ENCODE data around the gene FIBP. TPM values are rescaled to one million over a fixed set of nuclear protein-coding genes. Genes with fewer than 3 reads are reported as not detected.

Gene FIBP
- total RNA-seq, 1 donor from 2014 or later: 76.5 TPM

- peaks cover 3% of the 10 kb centered on the region for H3K27me3 Mint-ChIP-seq
- TF ChIP-seq CTCF (IDR thresholded peaks at IDR 0.05): no peak
- no peak overlapping the region for H3K27ac Mint-ChIP-seq
- no peak for DNase-seq
- no peak overlapping the region for H3K4me3 Mint-ChIP-seq
- no peaks in the 10 kb centered on the region for H3K9me3 Mint-ChIP-seq
- intact Hi-C loops (cut with micrococcal nuclease): no loop called here
- peaks cover 55% of the 10 kb centered on the region for H3K4me1 Mint-ChIP-seq
- no peak for ATAC-seq (ENCODE audit: low read depth)
- ChIA-PET POLR2A (interaction anchor here (0.5 to 2.3 kb wide), 6 partner anchors 22 to 1047 kb away, joined by 3 to 18 read pairs (median 5); partner anchors contain the start of genes CCDC85B and FIBP), CTCF (interaction anchor here (1.6 kb wide), 1 partner anchor 27 kb away, joined by 6 read pairs; the partner anchor contains the start of gene FIBP)
- peaks cover 9% of the 10 kb centered on the region for H3K36me3 Mint-ChIP-seq (ENCODE audit: low read depth)
Measured at GRCh38 chr11:65915821-65916251, 27.6 kb upstream of the FIBP start.

GRCh38 chr11:65915101-65915820, 27.0 kb upstream of the FIBP start:
- DNase-seq: no peak
- no peak for ATAC-seq (ENCODE audit: low read depth)
- Mint-ChIP-seq H3K36me3 (ENCODE audit: low read depth) (peaks cover 9% of the 10 kb centered on the region), H3K4me1 (peaks cover 50% of the 10 kb centered on the region), H3K27ac (peak overlapping the region; percentile 28), H3K9me3 (no peaks in the 10 kb centered on the region), H3K27me3 (peaks cover 5% of the 10 kb centered on the region), H3K4me3 (peak overlapping the region; percentile 2)
- ChIA-PET CTCF (interaction anchor here (0.8 to 1.6 kb wide), 2 partner anchors 27 to 73 kb away, joined by 3 to 6 read pairs; partner anchors contain the start of gene FIBP), POLR2A (interaction anchor here (0.5 to 2.3 kb wide), 7 partner anchors 21 to 1048 kb away, joined by 3 to 18 read pairs (median 6); partner anchors contain the start of genes CCDC85B and FIBP)
- intact Hi-C loops (cut with micrococcal nuclease): no loop called here
- TF ChIP-seq CTCF (IDR thresholded peaks at IDR 0.05): no peak

GRCh38 chr11:65912845-65913244, 24.6 kb upstream of the FIBP start:
- POLR2A ChIA-PET: interaction anchor here (0.7 kb wide), 1 partner anchor 49 kb away, joined by 3 read pairs; no protein-coding TSS in a partner anchor
- no peak for TF ChIP-seq CTCF (IDR thresholded peaks at IDR 0.05)
- no peak for DNase-seq
- intact Hi-C loops (cut with micrococcal nuclease): no loop called here
- peaks cover 15% of the 10 kb centered on the region for H3K27me3 Mint-ChIP-seq
- H3K27ac Mint-ChIP-seq: no peak overlapping the region
- no peaks in the 10 kb centered on the region for H3K9me3 Mint-ChIP-seq
- CTCF ChIA-PET: no interaction called here
- peaks cover 5% of the 10 kb centered on the region for H3K36me3 Mint-ChIP-seq (ENCODE audit: low read depth)
- peaks cover 43% of the 10 kb centered on the region for H3K4me1 Mint-ChIP-seq
- no peak overlapping the region for H3K4me3 Mint-ChIP-seq
- ATAC-seq (ENCODE audit: low read depth): no peak

GRCh38 chr11:65911682-65912568, 23.7 kb upstream of the FIBP start:
- H3K36me3 Mint-ChIP-seq (ENCODE audit: low read depth): peaks cover 2% of the 10 kb centered on the region
- H3K27ac Mint-ChIP-seq: no peak overlapping the region
- no peaks in the 10 kb centered on the region for H3K9me3 Mint-ChIP-seq
- H3K4me3 Mint-ChIP-seq: no peak overlapping the region
- intact Hi-C loops (cut with micrococcal nuclease): no loop called here
- peaks cover 17% of the 10 kb centered on the region for H3K27me3 Mint-ChIP-seq
- DNase-seq (no peak), ATAC-seq (ENCODE audit: low read depth) (no peak)
- POLR2A ChIA-PET: interaction anchor here (0.7 kb wide), 2 partner anchors 12 to 50 kb away, joined by 3 to 8 read pairs; no protein-coding TSS in a partner anchor
- CTCF ChIA-PET: no interaction called here
- no peak for TF ChIP-seq CTCF (IDR thresholded peaks at IDR 0.05)
- peaks cover 34% of the 10 kb centered on the region for H3K4me1 Mint-ChIP-seq

- ATAC-seq (ENCODE audit: low read depth): no peak
Measured at GRCh38 chr11:65907878-65908277, 19.6 kb upstream of the FIBP start.

More at GRCh38 chr11:65907878-65908277, 19.6 kb upstream of the FIBP start:
- no peaks in the 10 kb centered on the region for H3K9me3 Mint-ChIP-seq
- H3K36me3 Mint-ChIP-seq (ENCODE audit: low read depth): no peaks in the 10 kb centered on the region
- no peak for DNase-seq
- H3K27ac Mint-ChIP-seq: no peak overlapping the region
- ChIA-PET CTCF (no interaction called here), POLR2A (no interaction called here)
- no peak overlapping the region for H3K4me3 Mint-ChIP-seq
- peaks cover 17% of the 10 kb centered on the region for H3K27me3 Mint-ChIP-seq
- H3K4me1 Mint-ChIP-seq: peaks cover 11% of the 10 kb centered on the region
- TF ChIP-seq CTCF (IDR thresholded peaks at IDR 0.05): no peak
- intact Hi-C loops (cut with micrococcal nuclease): no loop called here
